ENCODE measurements around the gene KLF7. TPM values are rescaled to one million over a fixed set of nuclear protein-coding genes. Genes with fewer than 3 reads are reported as not detected.

The KLF7 gene
- total RNA-seq, 1 experiment from 2014 or later, result 24.9 TPM

DNA sequence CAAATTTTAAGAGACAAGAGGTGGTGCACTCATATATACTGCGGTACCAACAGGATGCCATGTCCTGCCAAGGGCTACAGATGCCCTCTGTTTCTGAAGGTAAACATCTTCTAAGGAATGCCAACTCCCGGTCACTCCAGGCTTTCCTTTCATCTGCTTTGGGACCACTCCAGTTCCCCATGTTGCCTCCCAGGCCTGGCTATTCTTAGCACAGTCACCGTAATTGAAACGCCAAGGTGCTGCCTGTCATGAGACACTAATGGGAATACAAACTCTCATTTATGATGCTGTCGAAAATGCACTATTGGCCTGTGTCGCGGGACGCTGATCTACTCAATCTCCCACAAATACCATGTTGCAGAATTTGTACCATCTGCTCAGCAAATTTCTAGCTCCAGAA is 79.6 kb downstream of the KLF7 start:
- no peak overlapping the region for H3K4me3 Mint-ChIP-seq (ENCODE audit: low read depth, unreplicated experiment)
- H3K36me3 Mint-ChIP-seq (ENCODE audit: insufficient read depth, unreplicated experiment), result peaks cover 14% of the 10 kb centered on the region
- no peak for DNase-seq
- intact Hi-C loops (cut with micrococcal nuclease; ENCODE audit: unreplicated experiment), result no loop called here
- no peak overlapping the region for H3K27ac Mint-ChIP-seq (ENCODE audit: unreplicated experiment)
- no peaks in the 10 kb centered on the region for H3K27me3 Mint-ChIP-seq (ENCODE audit: unreplicated experiment)
- CTCF ChIA-PET, result no interaction called here
- BruUV-seq (replicated peaks), result no TSS peak
- TF ChIP-seq, protein P1, sequence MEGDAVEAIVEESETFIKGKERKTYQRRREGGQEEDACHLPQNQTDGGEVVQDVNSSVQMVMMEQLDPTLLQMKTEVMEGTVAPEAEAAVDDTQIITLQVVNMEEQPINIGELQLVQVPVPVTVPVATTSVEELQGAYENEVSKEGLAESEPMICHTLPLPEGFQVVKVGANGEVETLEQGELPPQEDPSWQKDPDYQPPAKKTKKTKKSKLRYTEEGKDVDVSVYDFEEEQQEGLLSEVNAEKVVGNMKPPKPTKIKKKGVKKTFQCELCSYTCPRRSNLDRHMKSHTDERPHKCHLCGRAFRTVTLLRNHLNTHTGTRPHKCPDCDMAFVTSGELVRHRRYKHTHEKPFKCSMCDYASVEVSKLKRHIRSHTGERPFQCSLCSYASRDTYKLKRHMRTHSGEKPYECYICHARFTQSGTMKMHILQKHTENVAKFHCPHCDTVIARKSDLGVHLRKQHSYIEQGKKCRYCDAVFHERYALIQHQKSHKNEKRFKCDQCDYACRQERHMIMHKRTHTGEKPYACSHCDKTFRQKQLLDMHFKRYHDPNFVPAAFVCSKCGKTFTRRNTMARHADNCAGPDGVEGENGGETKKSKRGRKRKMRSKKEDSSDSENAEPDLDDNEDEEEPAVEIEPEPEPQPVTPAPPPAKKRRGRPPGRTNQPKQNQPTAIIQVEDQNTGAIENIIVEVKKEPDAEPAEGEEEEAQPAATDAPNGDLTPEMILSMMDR (IDR thresholded peaks at IDR 0.05; ENCODE audit: unreplicated experiment), result no peak
- H3K4me1 Mint-ChIP-seq (ENCODE audit: low read depth, unreplicated experiment), result peaks cover 9% of the 10 kb centered on the region
- no peaks in the 10 kb centered on the region for H3K9me3 Mint-ChIP-seq (ENCODE audit: low read depth, unreplicated experiment)

DNA sequence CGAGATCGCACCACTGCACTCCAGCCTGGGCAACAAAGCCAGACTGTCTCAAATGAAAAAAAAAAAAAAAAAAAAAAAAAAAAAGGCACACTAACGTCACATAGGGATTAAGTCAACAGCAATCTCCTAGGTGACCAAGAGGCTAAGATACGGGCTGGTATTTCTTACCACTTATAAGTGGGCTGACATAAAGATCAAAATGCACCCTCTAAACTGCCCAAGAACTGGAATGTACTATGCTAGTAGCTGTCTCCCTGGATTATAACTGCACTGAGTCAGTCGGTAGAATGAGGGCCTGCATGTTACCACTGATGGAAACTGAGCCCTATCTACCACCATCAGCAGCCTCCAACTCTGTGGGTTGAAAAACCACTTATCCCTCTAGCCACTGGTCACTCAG is 80.6 kb downstream of the KLF7 start:
- no peak overlapping the region for H3K4me3 Mint-ChIP-seq (ENCODE audit: low read depth, unreplicated experiment)
- H3K36me3 Mint-ChIP-seq (ENCODE audit: insufficient read depth, unreplicated experiment), result peaks cover 16% of the 10 kb centered on the region
- intact Hi-C loops (cut with micrococcal nuclease; ENCODE audit: unreplicated experiment), result no loop called here
- TF ChIP-seq, protein P1 (IDR thresholded peaks at IDR 0.05; ENCODE audit: unreplicated experiment), result no peak
- CTCF ChIA-PET, result no interaction called here
- peaks cover 9% of the 10 kb centered on the region for H3K4me1 Mint-ChIP-seq (ENCODE audit: low read depth, unreplicated experiment)
- H3K9me3 Mint-ChIP-seq (ENCODE audit: low read depth, unreplicated experiment), result no peaks in the 10 kb centered on the region
- no peaks in the 10 kb centered on the region for H3K27me3 Mint-ChIP-seq (ENCODE audit: unreplicated experiment)
- no peak overlapping the region for H3K27ac Mint-ChIP-seq (ENCODE audit: unreplicated experiment)
- DNase-seq, result no peak
- no TSS peak for BruUV-seq (replicated peaks)

DNA sequence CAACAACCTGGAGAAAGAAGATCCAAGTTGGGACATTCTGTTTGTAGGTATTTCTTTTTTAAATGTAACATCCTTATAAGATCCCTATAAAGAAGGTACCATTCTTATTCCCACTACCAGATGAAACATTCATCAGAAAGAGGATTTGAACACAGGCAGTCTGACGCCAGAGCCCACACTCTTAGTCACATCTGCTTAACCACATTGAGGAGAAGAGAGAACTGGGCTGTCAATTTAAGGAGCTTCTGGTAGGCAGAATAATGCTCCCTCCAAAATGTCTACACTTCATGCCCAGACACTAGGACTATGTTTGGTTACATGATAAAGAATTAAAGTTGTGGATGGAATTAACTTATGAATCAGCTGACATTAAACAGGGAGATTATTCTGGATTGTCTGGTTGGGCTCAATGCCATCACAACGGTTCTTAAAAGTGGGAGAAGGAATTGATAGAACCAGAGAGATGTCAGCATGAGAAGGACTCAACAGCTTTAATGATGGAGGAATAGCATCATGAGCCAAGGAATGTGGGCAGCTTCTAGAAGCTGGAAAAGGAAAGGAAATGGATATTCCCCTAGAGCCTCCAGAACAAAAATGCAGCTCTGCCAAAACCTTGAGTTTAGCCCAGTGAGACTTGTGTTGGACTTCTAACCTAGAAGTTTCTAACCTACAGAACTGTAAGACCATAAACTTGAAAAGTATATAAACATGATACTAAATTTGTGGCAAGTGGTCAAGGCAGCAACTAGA is 82.2 kb downstream of the KLF7 start:
- Mint-ChIP-seq H3K4me3 (ENCODE audit: low read depth, unreplicated experiment) (no peak overlapping the region), H3K4me1 (ENCODE audit: low read depth, unreplicated experiment) (peaks cover 9% of the 10 kb centered on the region), H3K9me3 (ENCODE audit: low read depth, unreplicated experiment) (no peaks in the 10 kb centered on the region), H3K27ac (ENCODE audit: unreplicated experiment) (no peak overlapping the region), H3K36me3 (ENCODE audit: insufficient read depth, unreplicated experiment) (peaks cover 16% of the 10 kb centered on the region), H3K27me3 (ENCODE audit: unreplicated experiment) (no peaks in the 10 kb centered on the region)
- CTCF ChIA-PET, result no interaction called here
- no peak for DNase-seq
- intact Hi-C loops (cut with micrococcal nuclease; ENCODE audit: unreplicated experiment), result no loop called here
- no TSS peak for BruUV-seq (replicated peaks)
- TF ChIP-seq, protein P1 (IDR thresholded peaks at IDR 0.05; ENCODE audit: unreplicated experiment), result no peak

DNA sequence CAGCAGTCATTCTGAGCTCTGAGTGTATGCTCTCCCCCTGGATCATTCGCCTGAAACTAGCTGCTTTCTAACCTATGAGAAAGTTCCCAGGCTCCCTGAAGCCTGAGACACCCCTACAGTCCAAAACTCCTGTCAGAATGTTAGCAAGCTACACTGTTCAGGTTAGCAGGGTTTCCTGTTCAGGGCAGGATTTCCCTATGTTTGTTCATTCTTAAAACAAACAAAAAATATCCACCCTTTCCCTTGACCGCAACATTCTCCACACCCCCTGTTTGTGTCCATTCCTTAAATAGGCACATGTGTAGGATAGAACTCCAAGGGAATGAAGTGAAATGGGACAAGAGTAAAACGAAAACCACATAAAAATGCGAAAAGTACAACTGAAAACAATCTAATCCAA is 83.1 kb downstream of the KLF7 start:
- H3K27ac Mint-ChIP-seq (ENCODE audit: unreplicated experiment), result no peak overlapping the region
- TF ChIP-seq, protein P1 (IDR thresholded peaks at IDR 0.05; ENCODE audit: unreplicated experiment), result no peak
- H3K36me3 Mint-ChIP-seq (ENCODE audit: insufficient read depth, unreplicated experiment), result peaks cover 16% of the 10 kb centered on the region
- no peak overlapping the region for H3K4me3 Mint-ChIP-seq (ENCODE audit: low read depth, unreplicated experiment)
- no peaks in the 10 kb centered on the region for H3K27me3 Mint-ChIP-seq (ENCODE audit: unreplicated experiment)
- intact Hi-C loops (cut with micrococcal nuclease; ENCODE audit: unreplicated experiment), result no loop called here
- no peaks in the 10 kb centered on the region for H3K9me3 Mint-ChIP-seq (ENCODE audit: low read depth, unreplicated experiment)
- BruUV-seq (replicated peaks), result no TSS peak
- no peak for DNase-seq
- peaks cover 9% of the 10 kb centered on the region for H3K4me1 Mint-ChIP-seq (ENCODE audit: low read depth, unreplicated experiment)
- CTCF ChIA-PET, result no interaction called here

Measured in Calu3 (cell line).